Stomach (tissue), 4 donors: ENCODE results near the gene LONP2.

ENCODE experiments used
- EP300 ChIP-seq: sonication (generic); formaldehyde crosslinking; IDR thresholded peaks from one replicate; pipeline ENCODE4 v1.6.1; 2017; ENCODE audit warnings: antibody characterized with exemption
- TF ChIP-seq, protein P1 (sequence below), 7 experiments: fragments of 450-650 bp in 4 of 7; fragments of 200-600 bp in 3 of 7; sonication (generic) in 3 of 7; IDR thresholded peaks; one replicate each; pipeline ENCODE4 v1.5.1; 2016 to 2019; ENCODE audit warnings: antibody characterized with exemption in 7 of 7, control low read depth in 2 of 7, mild to moderate bottlenecking in 1 of 7

DNA sequence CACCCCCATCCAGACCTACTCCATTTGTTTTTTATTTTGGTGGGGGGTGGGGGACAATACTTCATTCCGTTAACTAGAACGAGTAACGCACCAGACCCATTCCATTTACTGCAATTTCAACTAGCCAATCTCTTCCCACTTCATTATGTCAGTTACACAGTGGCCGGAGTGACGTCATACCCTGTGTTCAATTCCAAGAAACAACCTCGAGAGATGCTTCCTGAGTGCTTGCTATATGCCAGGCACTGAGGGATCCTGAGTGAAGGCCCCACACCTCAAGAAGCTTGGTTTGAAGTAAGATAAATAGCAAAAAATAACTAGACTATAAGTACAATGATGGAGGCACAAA, 150.2 kb downstream of the LONP2 start:
- TF ChIP-seq, protein P1, sequence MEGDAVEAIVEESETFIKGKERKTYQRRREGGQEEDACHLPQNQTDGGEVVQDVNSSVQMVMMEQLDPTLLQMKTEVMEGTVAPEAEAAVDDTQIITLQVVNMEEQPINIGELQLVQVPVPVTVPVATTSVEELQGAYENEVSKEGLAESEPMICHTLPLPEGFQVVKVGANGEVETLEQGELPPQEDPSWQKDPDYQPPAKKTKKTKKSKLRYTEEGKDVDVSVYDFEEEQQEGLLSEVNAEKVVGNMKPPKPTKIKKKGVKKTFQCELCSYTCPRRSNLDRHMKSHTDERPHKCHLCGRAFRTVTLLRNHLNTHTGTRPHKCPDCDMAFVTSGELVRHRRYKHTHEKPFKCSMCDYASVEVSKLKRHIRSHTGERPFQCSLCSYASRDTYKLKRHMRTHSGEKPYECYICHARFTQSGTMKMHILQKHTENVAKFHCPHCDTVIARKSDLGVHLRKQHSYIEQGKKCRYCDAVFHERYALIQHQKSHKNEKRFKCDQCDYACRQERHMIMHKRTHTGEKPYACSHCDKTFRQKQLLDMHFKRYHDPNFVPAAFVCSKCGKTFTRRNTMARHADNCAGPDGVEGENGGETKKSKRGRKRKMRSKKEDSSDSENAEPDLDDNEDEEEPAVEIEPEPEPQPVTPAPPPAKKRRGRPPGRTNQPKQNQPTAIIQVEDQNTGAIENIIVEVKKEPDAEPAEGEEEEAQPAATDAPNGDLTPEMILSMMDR (IDR thresholded peaks at IDR 0.05) = no peak
- no peak for TF ChIP-seq EP300
